ENCODE results near the gene IKZF2. TPM values are rescaled to one million over a fixed set of nuclear protein-coding genes. Genes with fewer than 3 reads are reported as not detected.
A peak's percentile ranks its signal among the peaks of the same experiment; 100 is the strongest.

The IKZF2 gene
- total and polyA plus RNA-seq, 8 donors, result 0.56 to 19.8 (median 4.5) TPM

DNA sequence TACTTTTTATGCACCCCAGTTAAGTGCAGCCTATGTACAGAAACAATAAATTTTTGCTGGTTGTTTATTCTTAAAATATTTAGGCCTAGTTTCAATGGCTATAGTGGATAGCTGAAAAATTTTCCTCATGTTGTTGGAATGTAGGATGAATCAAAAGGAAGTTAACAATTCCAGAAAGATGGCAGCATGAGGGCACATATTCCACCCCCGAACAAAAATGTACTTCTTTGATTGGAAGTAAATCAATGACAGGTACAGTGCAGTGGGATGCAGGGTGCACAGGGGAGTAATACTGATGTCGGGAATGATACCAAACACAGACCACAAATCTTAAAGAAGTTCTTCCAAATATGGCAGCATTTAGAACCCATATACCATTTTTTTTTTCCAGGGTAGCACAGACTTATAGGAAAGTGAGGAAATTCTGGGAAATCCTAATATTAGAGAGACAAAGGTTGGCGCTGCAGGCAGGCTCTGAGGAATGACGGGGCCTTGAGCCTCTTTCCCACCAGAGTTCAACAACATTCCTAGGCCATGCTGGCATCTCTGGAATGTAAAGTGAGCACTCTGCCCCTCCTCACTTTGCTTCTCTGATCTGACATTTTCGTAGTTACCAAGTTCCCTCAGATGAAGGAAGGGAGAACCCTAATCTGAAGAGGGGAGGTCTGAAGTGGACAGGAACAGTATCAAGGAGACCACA lies 36.6 kb upstream of the IKZF2 start:
- peaks cover 0 to 5% (median 0%) of the 10 kb centered on the region in 4 donors for H3K4me1 ChIP-seq
- DNase-seq, result peak in 1 of 2 donors; percentile 15

DNA sequence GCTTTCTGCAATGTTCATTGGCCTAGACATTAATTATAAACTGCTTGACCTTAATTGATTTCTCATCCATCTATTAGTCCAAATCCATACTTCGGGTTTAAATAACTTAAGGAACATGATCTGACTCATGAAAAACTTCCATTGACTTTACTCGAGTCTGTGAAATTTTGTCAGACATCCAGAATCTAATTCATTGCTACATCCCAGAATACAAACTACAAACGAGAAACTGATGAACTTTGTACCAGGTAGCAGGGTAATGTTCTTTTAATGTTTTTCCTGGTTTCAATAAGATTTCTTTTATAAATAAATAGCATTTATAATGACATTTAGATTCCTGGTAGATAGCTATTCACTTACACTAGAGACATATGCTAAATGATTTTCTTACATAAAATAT lies 36.0 kb upstream of the IKZF2 start:
- peaks cover 0 to 3% (median 0%) of the 10 kb centered on the region in 4 donors for H3K9me3 ChIP-seq
- intact Hi-C loops (cut with DNase I; ENCODE audit: low total_unique reads), result no loop called here
- TF ChIP-seq POLR2A (IDR thresholded peaks at IDR 0.05) (no peak), POLR2AphosphoS5 (IDR thresholded peaks at IDR 0.05) (no peak), EP300 (IDR thresholded peaks at IDR 0.05) (no peak)
- TF ChIP-seq, protein P1, sequence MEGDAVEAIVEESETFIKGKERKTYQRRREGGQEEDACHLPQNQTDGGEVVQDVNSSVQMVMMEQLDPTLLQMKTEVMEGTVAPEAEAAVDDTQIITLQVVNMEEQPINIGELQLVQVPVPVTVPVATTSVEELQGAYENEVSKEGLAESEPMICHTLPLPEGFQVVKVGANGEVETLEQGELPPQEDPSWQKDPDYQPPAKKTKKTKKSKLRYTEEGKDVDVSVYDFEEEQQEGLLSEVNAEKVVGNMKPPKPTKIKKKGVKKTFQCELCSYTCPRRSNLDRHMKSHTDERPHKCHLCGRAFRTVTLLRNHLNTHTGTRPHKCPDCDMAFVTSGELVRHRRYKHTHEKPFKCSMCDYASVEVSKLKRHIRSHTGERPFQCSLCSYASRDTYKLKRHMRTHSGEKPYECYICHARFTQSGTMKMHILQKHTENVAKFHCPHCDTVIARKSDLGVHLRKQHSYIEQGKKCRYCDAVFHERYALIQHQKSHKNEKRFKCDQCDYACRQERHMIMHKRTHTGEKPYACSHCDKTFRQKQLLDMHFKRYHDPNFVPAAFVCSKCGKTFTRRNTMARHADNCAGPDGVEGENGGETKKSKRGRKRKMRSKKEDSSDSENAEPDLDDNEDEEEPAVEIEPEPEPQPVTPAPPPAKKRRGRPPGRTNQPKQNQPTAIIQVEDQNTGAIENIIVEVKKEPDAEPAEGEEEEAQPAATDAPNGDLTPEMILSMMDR (IDR thresholded peaks at IDR 0.05), result no peak
- no peaks in the 10 kb centered on the region for H3K27me3 ChIP-seq
- no peaks in the 10 kb centered on the region for H3K36me3 ChIP-seq
- H3K4me3 ChIP-seq, result no peak overlapping the region
- H3K27ac ChIP-seq, result no peak overlapping the region
- WGBS, 5 donors, result 32 to 45% (median 42%) methylated on average over 3 of the region's 3 CpGs
- DNase-seq, result no peak
- H3K4me1 ChIP-seq, result peaks cover 0 to 5% (median 0%) of the 10 kb centered on the region in 4 donors

More for the DNA sequence above, 36.6 kb upstream of the IKZF2 start:
- intact Hi-C loops (cut with DNase I; ENCODE audit: low total_unique reads), result no loop called here
- Histone ChIP-seq H3K4me3 (no peak overlapping the region), H3K27me3 (no peaks in the 10 kb centered on the region), H3K9me3 (peaks cover 0 to 3% (median 0%) of the 10 kb centered on the region in 4 donors), H3K27ac (no peak overlapping the region), H3K36me3 (no peaks in the 10 kb centered on the region)
- WGBS, 5 donors, result 37 to 56% (median 51%) methylated on average over 5 of the region's 5 CpGs
- no peak for TF ChIP-seq POLR2A (IDR thresholded peaks at IDR 0.05)
- no peak for TF ChIP-seq EP300 (IDR thresholded peaks at IDR 0.05)
- TF ChIP-seq, protein P1 (IDR thresholded peaks at IDR 0.05), result no peak
- no peak for TF ChIP-seq POLR2AphosphoS5 (IDR thresholded peaks at IDR 0.05)

DNA sequence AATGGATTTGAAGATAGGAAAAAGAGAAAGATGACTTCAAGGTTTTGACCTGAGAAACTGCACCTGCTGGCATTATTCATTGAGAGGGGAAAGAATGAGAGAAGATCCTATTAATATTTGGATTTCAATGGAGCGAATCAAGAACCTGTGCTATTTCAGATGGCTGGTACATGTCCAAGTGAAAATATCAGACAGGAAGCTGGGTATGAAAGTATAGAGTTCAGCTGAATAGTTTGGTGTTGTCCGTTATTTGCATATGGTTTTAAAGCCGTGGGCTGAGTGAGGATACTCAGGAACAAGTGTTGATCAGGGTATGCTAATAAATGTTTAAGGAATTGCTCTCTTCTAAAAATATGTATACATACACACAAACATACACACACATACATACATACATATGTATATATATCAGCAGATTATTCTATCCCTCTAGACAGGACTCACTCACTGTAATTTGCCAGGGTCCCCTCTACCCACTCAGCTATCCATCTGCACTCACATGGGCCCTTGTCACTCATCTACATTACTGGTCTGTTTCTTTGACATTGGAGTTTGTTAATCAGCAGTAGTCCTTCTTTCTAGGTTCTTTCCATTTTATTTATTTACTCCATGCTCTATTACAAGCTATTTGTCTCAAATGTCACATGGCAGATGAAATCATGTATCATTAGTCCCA lies 33.9 kb upstream of the IKZF2 start:
- no peak for DNase-seq
- H3K27ac ChIP-seq, result no peak overlapping the region
- 74 to 90% (median 85%) methylated on average over 3 of the region's 3 CpGs for WGBS, 5 donors
- intact Hi-C loops (cut with DNase I; ENCODE audit: low total_unique reads), result no loop called here
- peaks cover 0 to 5% (median 0%) of the 10 kb centered on the region in 4 donors for H3K4me1 ChIP-seq
- H3K36me3 ChIP-seq, result no peaks in the 10 kb centered on the region
- no peaks in the 10 kb centered on the region for H3K27me3 ChIP-seq
- TF ChIP-seq EP300 (IDR thresholded peaks at IDR 0.05), result no peak
- TF ChIP-seq, protein P1 (IDR thresholded peaks at IDR 0.05), result no peak
- no peak for TF ChIP-seq POLR2AphosphoS5 (IDR thresholded peaks at IDR 0.05)
- no peak for TF ChIP-seq POLR2A (IDR thresholded peaks at IDR 0.05)
- no peak overlapping the region for H3K4me3 ChIP-seq
- H3K9me3 ChIP-seq, result no peaks in the 10 kb centered on the region

DNA sequence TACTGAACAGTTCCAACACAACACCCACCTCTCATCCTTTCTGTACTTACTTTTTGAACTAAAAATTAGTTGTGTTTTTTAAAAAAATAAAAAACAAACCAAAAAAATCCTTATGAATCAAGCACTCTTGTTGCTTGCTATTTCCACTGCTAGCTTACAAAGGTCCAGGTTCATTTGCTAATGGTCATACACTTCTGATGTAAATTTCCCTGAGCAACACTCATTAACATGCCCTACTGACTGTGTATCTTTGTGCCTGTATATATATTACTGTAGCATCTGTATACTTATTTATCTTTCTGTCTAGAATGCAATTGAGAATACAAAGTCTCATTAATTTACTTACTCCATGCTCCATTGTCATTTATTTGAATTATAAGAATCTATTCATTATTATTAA lies 30.3 kb upstream of the IKZF2 start:
- no peak overlapping the region for H3K4me3 ChIP-seq
- H3K9me3 ChIP-seq, result no peaks in the 10 kb centered on the region
- H3K4me1 ChIP-seq, result no peaks in the 10 kb centered on the region
- TF ChIP-seq POLR2AphosphoS5 (IDR thresholded peaks at IDR 0.05) (no peak), EP300 (IDR thresholded peaks at IDR 0.05) (no peak), POLR2A (IDR thresholded peaks at IDR 0.05) (no peak)
- TF ChIP-seq, protein P1 (IDR thresholded peaks at IDR 0.05), result no peak
- DNase-seq, result no peak
- no peaks in the 10 kb centered on the region for H3K27me3 ChIP-seq
- no peak overlapping the region for H3K27ac ChIP-seq
- H3K36me3 ChIP-seq, result no peaks in the 10 kb centered on the region
- intact Hi-C loops (cut with DNase I; ENCODE audit: low total_unique reads), result no loop called here
